ENCODE measurements around the gene RFESD. TPM values are rescaled to one million over a fixed set of nuclear protein-coding genes. Genes with fewer than 3 reads are reported as not detected.
"Not testable (repeated sequence)": the region's sequence is repeated elsewhere in the genome, so short reads cannot be mapped to it uniquely, and the experiment has no call there.

The RFESD gene
- total and polyA plus RNA-seq, 3 donors from 2014 or later, result 11.8 to 25.1 (median 12.8) TPM

DNA sequence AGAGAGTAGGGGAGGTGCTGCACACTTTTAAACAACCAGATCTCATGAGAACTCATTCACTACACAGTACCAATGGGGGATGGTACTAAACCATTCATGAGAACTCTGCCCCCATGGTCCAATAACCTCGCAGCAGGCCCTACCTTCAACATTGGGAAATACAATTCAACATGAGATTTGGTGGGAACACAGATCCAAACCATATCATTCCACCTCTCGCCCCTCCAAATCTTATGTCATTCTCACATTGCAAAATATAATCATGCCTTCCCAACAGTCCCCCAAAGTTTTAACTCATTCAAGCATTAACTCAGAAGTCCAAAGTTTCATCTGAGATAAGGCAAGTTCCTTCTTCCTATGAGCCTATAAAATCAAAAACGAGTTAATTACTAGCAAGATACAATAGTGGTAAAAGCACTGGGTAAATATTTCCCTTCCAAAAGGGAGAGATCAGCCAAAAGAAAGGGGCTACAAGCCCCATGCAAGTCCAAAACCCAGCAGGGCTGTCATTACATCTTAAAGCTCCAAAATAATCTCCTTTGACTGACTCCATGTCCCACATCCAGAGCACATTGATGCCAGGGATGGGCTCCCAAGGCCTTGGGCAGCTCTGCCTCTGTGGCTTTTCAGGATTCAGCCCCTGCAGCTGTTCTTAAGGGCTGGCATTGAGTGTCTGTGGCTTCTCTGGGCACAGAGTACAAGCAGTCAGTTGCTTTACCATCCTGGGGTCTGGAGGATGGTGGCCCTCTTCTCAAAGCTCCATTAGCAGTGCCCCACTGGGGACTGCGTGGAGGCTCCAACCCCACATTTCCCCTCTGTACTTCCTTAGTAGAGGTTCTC lies 18.4 kb upstream of the RFESD start:
- no peak overlapping the region for H3K4me3 ChIP-seq
- H3K27ac ChIP-seq, result no peak overlapping the region
- TF ChIP-seq POLR2A (IDR thresholded peaks at IDR 0.05) (no peak), CTCF (IDR thresholded peaks at IDR 0.05) (no peak)
- intact Hi-C loops (cut with DNase I; ENCODE audit: low total_unique reads), result no loop called here
- H3K36me3 ChIP-seq (ENCODE audit: low read depth, missing control alignments), result no peaks in the 10 kb centered on the region
- no peaks in the 10 kb centered on the region for H3K27me3 ChIP-seq
- WGBS, 2 donors, result 91 to 93% methylated on average over 3 to 4 of the region's 4 CpGs
- no peaks in the 10 kb centered on the region for H3K9me3 ChIP-seq
- no peak for DNase-seq
- no peaks in the 10 kb centered on the region for H3K4me1 ChIP-seq

- Histone ChIP-seq H3K27me3 (no peaks in the 10 kb centered on the region), H3K36me3 (ENCODE audit: low read depth, missing control alignments) (no peaks in the 10 kb centered on the region), H3K9me3 (no peaks in the 10 kb centered on the region), H3K4me1 (no peaks in the 10 kb centered on the region), H3K4me3 (no peak overlapping the region), H3K27ac (no peak overlapping the region)
- no peak for TF ChIP-seq POLR2A (IDR thresholded peaks at IDR 0.05)
- TF ChIP-seq CTCF (IDR thresholded peaks at IDR 0.05), result no peak
- intact Hi-C loops (cut with DNase I; ENCODE audit: low total_unique reads), result no loop called here
- DNase-seq, result no peak
- 80 to 100% methylated on average over 1 of the region's 1 CpG for WGBS, 2 donors
Observed at GRCh38 chr5:95628933-95629332, 17.6 kb upstream of the RFESD start.

DNA sequence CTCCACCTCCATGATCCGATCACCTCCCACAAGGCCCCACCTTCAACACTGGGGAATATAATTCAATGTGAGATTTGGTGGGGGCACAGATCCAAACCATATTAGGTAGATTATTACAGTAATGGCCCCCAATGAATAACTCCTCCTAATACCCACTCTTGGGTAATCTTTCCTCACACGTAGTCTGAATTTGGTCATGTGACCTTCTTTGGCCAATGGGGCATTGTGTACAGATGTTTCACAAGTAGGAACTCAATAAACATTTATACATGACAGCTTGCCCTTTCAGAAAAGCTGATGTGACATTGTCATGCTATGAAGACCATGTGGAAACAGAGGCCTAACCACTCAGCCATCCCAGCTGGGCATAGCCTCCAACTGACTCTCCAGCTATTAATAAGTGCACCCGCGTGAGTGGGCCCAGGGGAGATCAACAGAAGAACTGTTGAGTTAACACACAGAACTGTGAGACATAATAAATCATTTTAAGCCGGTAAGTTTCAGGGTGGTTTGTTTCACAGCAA lies 16.1 kb upstream of the RFESD start:
- no peaks in the 10 kb centered on the region for H3K4me1 ChIP-seq
- DNase-seq, result no peak
- H3K36me3 ChIP-seq (ENCODE audit: low read depth, missing control alignments), result no peaks in the 10 kb centered on the region
- TF ChIP-seq CTCF (IDR thresholded peaks at IDR 0.05), result no peak
- no peak for TF ChIP-seq POLR2A (IDR thresholded peaks at IDR 0.05)
- intact Hi-C loops (cut with DNase I; ENCODE audit: low total_unique reads), result no loop called here
- no peak overlapping the region for H3K27ac ChIP-seq
- H3K27me3 ChIP-seq, result no peaks in the 10 kb centered on the region
- no peak overlapping the region for H3K4me3 ChIP-seq
- no peaks in the 10 kb centered on the region for H3K9me3 ChIP-seq
- WGBS, 2 donors, result 92 to 93% methylated on average over 5 of the region's 5 CpGs

DNA sequence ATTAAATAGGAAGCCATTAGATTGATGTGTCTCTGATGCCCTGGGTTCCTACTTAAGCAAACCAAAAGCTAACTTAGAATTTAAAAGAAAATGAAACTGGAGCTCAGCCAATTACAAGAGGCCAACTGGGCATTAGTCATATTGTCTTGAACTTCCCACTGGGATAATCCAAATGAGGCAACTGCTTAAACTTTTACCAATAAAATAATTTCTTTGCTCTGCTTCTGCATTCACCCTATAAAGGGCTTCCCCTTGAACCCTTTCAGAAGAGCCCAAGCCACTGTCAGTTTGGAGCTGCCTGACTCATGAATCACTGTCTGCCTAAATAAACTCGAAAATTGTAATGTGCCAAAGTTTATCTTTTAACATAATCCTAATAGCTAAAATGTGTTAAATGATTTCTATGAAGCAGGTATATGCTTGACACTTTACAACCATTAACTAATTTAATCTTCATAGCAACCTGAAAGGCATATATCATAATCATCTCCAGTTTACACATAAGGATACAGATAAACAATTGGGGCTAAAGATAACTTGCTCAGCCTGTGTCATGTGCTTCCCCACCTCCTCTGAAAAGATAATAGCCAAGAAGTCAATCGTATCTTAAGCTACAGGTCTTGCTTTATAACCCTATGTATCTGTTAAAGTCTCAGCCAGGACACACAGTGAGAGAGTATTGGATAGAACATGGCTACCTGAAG lies 15.2 kb upstream of the RFESD start:
- intact Hi-C loops (cut with DNase I; ENCODE audit: low total_unique reads), result no loop called here
- Histone ChIP-seq H3K36me3 (ENCODE audit: low read depth, missing control alignments) (no peaks in the 10 kb centered on the region), H3K4me1 (no peaks in the 10 kb centered on the region), H3K27me3 (no peaks in the 10 kb centered on the region), H3K27ac (no peak overlapping the region), H3K4me3 (no peak overlapping the region), H3K9me3 (no peaks in the 10 kb centered on the region)
- TF ChIP-seq POLR2A (IDR thresholded peaks at IDR 0.05), result no peak
- 75 to 76% methylated on average over 2 of the region's 2 CpGs for WGBS, 2 donors
- DNase-seq, result no peak

DNA sequence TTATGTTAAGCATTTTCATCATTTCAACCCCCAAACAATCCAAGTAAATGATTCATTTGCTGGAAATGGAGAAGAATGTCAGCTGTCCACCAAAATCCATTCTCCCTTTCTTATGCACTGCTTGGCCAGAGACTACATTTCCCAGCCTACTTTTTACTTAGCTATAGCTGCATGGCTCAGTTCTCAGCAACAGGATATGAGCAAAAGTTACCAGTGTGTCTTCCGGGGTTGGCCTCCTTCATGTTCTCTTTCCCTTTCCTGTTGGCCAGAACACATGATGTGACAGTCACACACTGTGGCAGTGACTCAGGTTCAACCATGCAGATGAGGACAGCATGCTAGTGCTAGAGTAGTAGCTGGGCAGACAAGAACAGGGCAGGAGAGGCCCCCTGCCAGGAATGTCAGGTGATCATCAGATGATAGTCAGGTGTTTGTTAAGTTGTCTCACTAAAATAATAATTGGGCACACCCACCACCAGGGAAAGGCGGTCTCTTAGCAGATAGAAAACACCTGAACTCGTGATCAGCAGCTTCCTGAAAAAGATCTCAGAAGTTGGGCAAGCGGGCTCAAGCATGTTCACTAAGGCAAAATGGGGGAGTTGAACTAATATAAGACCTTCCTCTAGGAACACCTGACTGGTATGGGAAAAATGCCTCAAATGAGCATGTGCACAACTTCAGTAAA lies 14.4 kb upstream of the RFESD start:
- TF ChIP-seq POLR2A (IDR thresholded peaks at IDR 0.05) (no peak), CTCF (IDR thresholded peaks at IDR 0.05) (no peak)
- no peaks in the 10 kb centered on the region for H3K4me1 ChIP-seq
- H3K27ac ChIP-seq, result no peak overlapping the region
- WGBS, 2 donors, result 80 to 83% methylated on average over 4 of the region's 4 CpGs
- intact Hi-C loops (cut with DNase I; ENCODE audit: low total_unique reads), result no loop called here
- no peaks in the 10 kb centered on the region for H3K27me3 ChIP-seq
- no peak for DNase-seq
- no peak overlapping the region for H3K4me3 ChIP-seq
- no peaks in the 10 kb centered on the region for H3K9me3 ChIP-seq
- no peaks in the 10 kb centered on the region for H3K36me3 ChIP-seq (ENCODE audit: low read depth, missing control alignments)

GRCh38 chr5:95632942-95633341 lies 13.6 kb upstream of the RFESD start:
- DNase-seq; intact Hi-C loops (cut with DNase I; ENCODE audit: low total_unique reads); H3K27me3 ChIP-seq; H3K9me3 ChIP-seq; H3K27ac ChIP-seq; H3K36me3 ChIP-seq (ENCODE audit: low read depth, missing control alignments); H3K4me3 ChIP-seq; H3K4me1 ChIP-seq: not testable (repeated sequence)
- 93 to 96% methylated on average over 2 of the region's 2 CpGs for WGBS, 2 donors

All from testis (tissue), 3 donors.